ENCODE measurements around the gene TDRD1. TPM values are rescaled to one million over a fixed set of nuclear protein-coding genes. Genes with fewer than 3 reads are reported as not detected.

The TDRD1 gene
- total and polyA plus RNA-seq, 4 donors = 0.01 to 0.17 (median 0.07) TPM

DNA sequence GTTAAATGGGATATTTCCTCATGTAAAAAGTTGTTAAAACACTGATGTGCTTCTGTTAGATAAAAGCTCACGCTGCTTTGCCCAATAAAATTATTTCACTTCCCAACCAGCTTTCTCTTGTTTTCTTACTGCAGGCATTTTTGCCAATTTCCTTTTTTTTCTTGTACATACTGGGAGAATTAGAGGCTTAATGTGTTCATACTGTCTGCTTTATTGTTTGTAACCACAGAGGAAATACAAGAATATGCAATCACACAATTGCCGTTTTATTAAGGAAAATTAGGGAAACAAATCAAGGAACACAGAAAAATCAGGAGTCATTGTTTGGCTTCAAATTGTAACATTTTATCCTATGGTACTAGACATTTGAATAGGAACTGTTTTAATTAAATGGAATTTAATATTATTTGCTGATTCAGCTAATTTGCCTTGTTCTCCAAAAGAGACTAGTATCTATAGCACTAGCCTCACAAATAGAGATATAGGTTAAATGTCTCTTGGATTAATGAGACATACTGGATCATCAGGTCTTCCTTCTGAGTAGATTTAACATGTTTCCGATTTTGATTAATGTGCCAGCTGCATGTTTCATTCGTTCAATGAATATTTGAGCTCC lies 53.5 kb downstream of the TDRD1 start (continued):
- no peak for TF ChIP-seq YY1 (IDR thresholded peaks at IDR 0.05)
- TF ChIP-seq, protein P1, sequence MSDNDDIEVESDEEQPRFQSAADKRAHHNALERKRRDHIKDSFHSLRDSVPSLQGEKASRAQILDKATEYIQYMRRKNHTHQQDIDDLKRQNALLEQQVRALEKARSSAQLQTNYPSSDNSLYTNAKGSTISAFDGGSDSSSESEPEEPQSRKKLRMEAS (IDR thresholded peaks at IDR 0.05) = no peak
- TF ChIP-seq, protein P2, sequence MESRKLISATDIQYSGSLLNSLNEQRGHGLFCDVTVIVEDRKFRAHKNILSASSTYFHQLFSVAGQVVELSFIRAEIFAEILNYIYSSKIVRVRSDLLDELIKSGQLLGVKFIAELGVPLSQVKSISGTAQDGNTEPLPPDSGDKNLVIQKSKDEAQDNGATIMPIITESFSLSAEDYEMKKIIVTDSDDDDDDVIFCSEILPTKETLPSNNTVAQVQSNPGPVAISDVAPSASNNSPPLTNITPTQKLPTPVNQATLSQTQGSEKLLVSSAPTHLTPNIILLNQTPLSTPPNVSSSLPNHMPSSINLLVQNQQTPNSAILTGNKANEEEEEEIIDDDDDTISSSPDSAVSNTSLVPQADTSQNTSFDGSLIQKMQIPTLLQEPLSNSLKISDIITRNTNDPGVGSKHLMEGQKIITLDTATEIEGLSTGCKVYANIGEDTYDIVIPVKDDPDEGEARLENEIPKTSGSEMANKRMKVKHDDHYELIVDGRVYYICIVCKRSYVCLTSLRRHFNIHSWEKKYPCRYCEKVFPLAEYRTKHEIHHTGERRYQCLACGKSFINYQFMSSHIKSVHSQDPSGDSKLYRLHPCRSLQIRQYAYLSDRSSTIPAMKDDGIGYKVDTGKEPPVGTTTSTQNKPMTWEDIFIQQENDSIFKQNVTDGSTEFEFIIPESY (IDR thresholded peaks at IDR 0.05) = no peak

DNA sequence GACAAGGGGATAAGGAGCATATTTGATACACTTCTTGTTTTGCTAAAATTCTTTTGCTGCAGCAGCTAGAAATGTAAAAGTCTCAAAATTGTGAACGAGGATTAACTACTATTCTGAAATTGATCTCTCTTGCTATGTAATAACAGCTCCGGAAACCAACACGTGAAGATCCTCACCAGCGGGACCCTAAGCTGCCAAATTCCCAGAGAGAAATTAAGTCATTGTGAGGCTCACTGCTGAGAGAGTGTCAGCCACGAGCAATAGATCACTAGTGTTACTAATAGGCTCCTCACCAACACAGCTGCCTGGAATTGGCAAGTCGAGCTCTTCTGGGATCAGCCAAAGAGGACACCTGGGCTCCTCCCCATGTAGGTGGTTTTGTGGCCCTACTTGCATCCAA lies 54.3 kb downstream of the TDRD1 start:
- Histone ChIP-seq H3K27me3 (ENCODE audit: control insufficient read depth in 4 of 4, insufficient read depth in 4 of 4, low read length in 3 of 4) (peaks cover 0 to 8% (median 2%) of the 10 kb centered on the region in 4 donors), H3K4me3 (ENCODE audit: low read depth in 1 of 3, low read length in 3 of 3) (no peak overlapping the region), H3K36me3 (ENCODE audit: control insufficient read depth in 4 of 4, insufficient read depth in 3 of 4, low read depth in 1 of 4, low read length in 3 of 4) (peaks cover 0 to 1% (median 0%) of the 10 kb centered on the region in 4 donors), H3K4me1 (ENCODE audit: control insufficient read depth in 4 of 4, insufficient read depth in 4 of 4, low read length in 3 of 4) (no peaks in the 10 kb centered on the region), H3K9me3 (ENCODE audit: control insufficient read depth in 4 of 4, low read length in 3 of 4) (no peaks in the 10 kb centered on the region), H3K9ac (ENCODE audit: low read depth in 1 of 2, low read length in 2 of 2) (no peak overlapping the region), H3K27ac (ENCODE audit: low read depth in 1 of 2, low read length in 2 of 2) (no peak overlapping the region)
- WGBS = 63% methylated on average over 6 of the region's 6 CpGs
- DNase-seq (ENCODE audit: low spot score) = no peak
- TF ChIP-seq YY1 (IDR thresholded peaks at IDR 0.05) (no peak), RXRA (IDR thresholded peaks at IDR 0.05) (no peak), JUND (IDR thresholded peaks at IDR 0.05) (no peak), HNF4A (conservative IDR thresholded peaks at IDR 0.05) (no peak)
- TF ChIP-seq, protein P3, sequence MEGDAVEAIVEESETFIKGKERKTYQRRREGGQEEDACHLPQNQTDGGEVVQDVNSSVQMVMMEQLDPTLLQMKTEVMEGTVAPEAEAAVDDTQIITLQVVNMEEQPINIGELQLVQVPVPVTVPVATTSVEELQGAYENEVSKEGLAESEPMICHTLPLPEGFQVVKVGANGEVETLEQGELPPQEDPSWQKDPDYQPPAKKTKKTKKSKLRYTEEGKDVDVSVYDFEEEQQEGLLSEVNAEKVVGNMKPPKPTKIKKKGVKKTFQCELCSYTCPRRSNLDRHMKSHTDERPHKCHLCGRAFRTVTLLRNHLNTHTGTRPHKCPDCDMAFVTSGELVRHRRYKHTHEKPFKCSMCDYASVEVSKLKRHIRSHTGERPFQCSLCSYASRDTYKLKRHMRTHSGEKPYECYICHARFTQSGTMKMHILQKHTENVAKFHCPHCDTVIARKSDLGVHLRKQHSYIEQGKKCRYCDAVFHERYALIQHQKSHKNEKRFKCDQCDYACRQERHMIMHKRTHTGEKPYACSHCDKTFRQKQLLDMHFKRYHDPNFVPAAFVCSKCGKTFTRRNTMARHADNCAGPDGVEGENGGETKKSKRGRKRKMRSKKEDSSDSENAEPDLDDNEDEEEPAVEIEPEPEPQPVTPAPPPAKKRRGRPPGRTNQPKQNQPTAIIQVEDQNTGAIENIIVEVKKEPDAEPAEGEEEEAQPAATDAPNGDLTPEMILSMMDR (IDR thresholded peaks at IDR 0.05; ENCODE audit: low read depth, low read length, missing input control) = no peak

DNA sequence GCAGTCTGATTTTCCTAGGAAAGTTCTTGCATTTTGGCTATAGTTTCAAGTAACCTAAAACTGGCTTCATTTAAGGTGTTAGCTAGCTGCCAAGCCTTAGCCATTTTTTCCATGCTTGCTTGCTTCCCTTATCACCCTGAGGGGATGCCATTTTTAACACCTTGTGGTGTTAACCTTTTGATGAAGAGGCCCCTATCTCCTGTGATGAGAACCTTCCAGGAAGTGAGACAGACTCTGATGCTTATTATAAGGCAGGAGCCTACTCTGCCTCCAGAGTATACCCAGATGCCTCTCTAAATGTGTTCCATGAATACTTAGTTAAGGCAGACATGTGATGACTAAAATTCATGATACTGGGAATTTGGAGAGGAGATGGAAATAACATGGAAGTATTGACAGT lies 55.0 kb downstream of the TDRD1 start:
- H3K27ac ChIP-seq (ENCODE audit: low read depth in 1 of 2, low read length in 2 of 2) = no peak overlapping the region
- no peaks in the 10 kb centered on the region for H3K9me3 ChIP-seq (ENCODE audit: control insufficient read depth in 4 of 4, low read length in 3 of 4)
- H3K4me3 ChIP-seq (ENCODE audit: low read depth in 1 of 3, low read length in 3 of 3) = no peak overlapping the region
- TF ChIP-seq RAD21 (IDR thresholded peaks at IDR 0.05) (no peak), YY1 (IDR thresholded peaks at IDR 0.05) (no peak), FOXA1 (IDR thresholded peaks at IDR 0.05) (no peak), HNF4A (conservative IDR thresholded peaks at IDR 0.05) (no peak), JUND (IDR thresholded peaks at IDR 0.05) (no peak), GABPA (IDR thresholded peaks at IDR 0.05 in 1 of 2, conservative IDR thresholded peaks at IDR 0.05 in 1 of 2) (no peak), NR2F2 (IDR thresholded peaks at IDR 0.05) (no peak), RXRA (IDR thresholded peaks at IDR 0.05) (no peak), SP1 (IDR thresholded peaks at IDR 0.05) (no peak), TAF1 (conservative IDR thresholded peaks at IDR 0.05) (no peak)
- TF ChIP-seq, protein P3 (IDR thresholded peaks at IDR 0.05; ENCODE audit: low read depth, low read length, missing input control) = no peak
- TF ChIP-seq, protein P1 (IDR thresholded peaks at IDR 0.05) = no peak
- H3K9ac ChIP-seq (ENCODE audit: low read depth in 1 of 2, low read length in 2 of 2) = no peak overlapping the region
- peaks cover 0 to 8% (median 2%) of the 10 kb centered on the region in 4 donors for H3K27me3 ChIP-seq (ENCODE audit: control insufficient read depth in 4 of 4, insufficient read depth in 4 of 4, low read length in 3 of 4)
- no peak for DNase-seq (ENCODE audit: low spot score)
- peaks cover 0 to 6% (median 5%) of the 10 kb centered on the region in 4 donors for H3K4me1 ChIP-seq (ENCODE audit: control insufficient read depth in 4 of 4, insufficient read depth in 4 of 4, low read length in 3 of 4)
- H3K36me3 ChIP-seq (ENCODE audit: control insufficient read depth in 4 of 4, insufficient read depth in 3 of 4, low read depth in 1 of 4, low read length in 3 of 4) = no peaks in the 10 kb centered on the region
